Fibroblast of lung (primary cell): ENCODE results near the gene TNFAIP8L1. TPM values are rescaled to one million over a fixed set of nuclear protein-coding genes. Genes with fewer than 3 reads are reported as not detected.

Experiments
- DNase-seq, 2 donors: peaks; one replicate each; pipeline versions ENCODE4 v3.0.0 to v3.0.0-alpha.2; 2010; ENCODE audit warnings: low read depth in 2 of 2
- H2AFZ ChIP-seq: 2 replicates; pipeline ENCODE4 v1.5.1; 2012; ENCODE audit warnings: low read length, control low read depth, inconsistent platforms
- H3K27ac ChIP-seq: 2 replicates; pipeline ENCODE4 v1.5.1; 2011; ENCODE audit warnings: low read length, control low read depth; ENCODE audit not compliant: insufficient read depth
- H3K27me3 ChIP-seq: 2 replicates; pipeline ENCODE4 v1.5.1; 2011; ENCODE audit warnings: mild to moderate bottlenecking, low read length; ENCODE audit not compliant: control insufficient read depth, insufficient read depth
- H3K36me3 ChIP-seq: 2 replicates; pipeline ENCODE4 v1.5.1; 2011; ENCODE audit warnings: low read length; ENCODE audit not compliant: control insufficient read depth, insufficient read depth
- H3K4me1 ChIP-seq: 2 replicates; pipeline ENCODE4 v1.5.1; 2011; ENCODE audit warnings: low read length; ENCODE audit not compliant: control insufficient read depth, insufficient read depth; ENCODE audit errors: extremely low read depth
- H3K4me2 ChIP-seq: 2 replicates; pipeline ENCODE4 v1.5.1; 2011; ENCODE audit warnings: low read length, control low read depth; ENCODE audit not compliant: insufficient read depth; ENCODE audit errors: extremely low read depth
- H3K4me3 ChIP-seq, 4 experiments: fragments of 200-600 bp in 1 of 4; sonication (generic) in 1 of 4; replicated peaks in 1 of 4; 2 replicates each; pipeline ENCODE4 v1.5.1; 2011 to 2016; ENCODE audit warnings: low read length in 4 of 4, low read depth in 3 of 4, mild to moderate bottlenecking in 3 of 4, control low read depth in 2 of 4, inconsistent platforms in 1 of 4, mixed read lengths in 1 of 4; ENCODE audit not compliant: insufficient read depth in 1 of 4; ENCODE audit errors: control extremely low read depth in 1 of 4
- H3K79me2 ChIP-seq: 2 replicates; pipeline ENCODE4 v1.5.1; 2012; ENCODE audit warnings: mild to moderate bottlenecking, low read length, inconsistent platforms; ENCODE audit not compliant: control insufficient read depth, insufficient read depth
- H3K9ac ChIP-seq: 2 replicates; pipeline ENCODE4 v1.5.1; 2011; ENCODE audit warnings: mild to moderate bottlenecking, low read length, control low read depth; ENCODE audit not compliant: insufficient read depth
- H3K9me3 ChIP-seq: 2 replicates; pipeline ENCODE4 v1.5.1; 2012; ENCODE audit warnings: low read depth, low read length; ENCODE audit not compliant: control insufficient read depth, insufficient read depth
- H4K20me1 ChIP-seq: 2 replicates; pipeline ENCODE4 v1.5.1; 2011; ENCODE audit warnings: low read length; ENCODE audit not compliant: control insufficient read depth, insufficient read depth; ENCODE audit errors: extremely low read depth
- CTCF ChIP-seq, 2 donors: IDR thresholded peaks in 1 of 2; conservative IDR thresholded peaks in 1 of 2; 1 replicate in 1 of 2; 2 replicates in 1 of 2; pipeline ENCODE4 v1.5.1; 2011 to 2012; ENCODE audit warnings: low read length in 2 of 2, control low read depth in 1 of 2, inconsistent platforms in 1 of 2, low read depth in 1 of 2, mild to moderate bottlenecking in 1 of 2
- EZH2 ChIP-seq: IDR thresholded peaks from 2 replicates; pipeline ENCODE4 v1.5.1; 2012; ENCODE audit warnings: low read length, control low read depth, mild to moderate bottlenecking; ENCODE audit errors: missing control alignments
- polyA minus RNA-seq: library from RNA; depleted of rRNA, polyadenylated mRNA; stranded (reverse); fragments of >200 nt; gene quantifications from 2 replicates; pipeline ENCODE4 v1.2.3, GENCODE V29; 2011; ENCODE audit warnings: low replicate concordance
- polyA plus RNA-seq, 2 donors: library from polyadenylated mRNA; depleted of rRNA in 1 of 2; stranded (reverse) in 1 of 2; unstranded in 1 of 2; fragments of >200 nt; gene quantifications; 2 replicates each; pipeline ENCODE4 v1.2.1, GENCODE V29; 2011 to 2012; ENCODE audit warnings: missing spikeins in 1 of 2
- total RNA-seq: library from RNA; depleted of rRNA; stranded (reverse); fragments of >200 nt; gene quantifications from 2 replicates; pipeline ENCODE4 v1.2.1, GENCODE V29; 2014

TNFAIP8L1 gene
- total RNA-seq (1.5 and 4.0 TPM in 2 replicates), polyA plus RNA-seq (2.3 and 3.0 TPM in 2 replicates), polyA minus RNA-seq (3.5 and 4.9 TPM in 2 replicates)
- 3.2 and 4.4 TPM in 2 replicates for polyA plus RNA-seq (2012)

DNA sequence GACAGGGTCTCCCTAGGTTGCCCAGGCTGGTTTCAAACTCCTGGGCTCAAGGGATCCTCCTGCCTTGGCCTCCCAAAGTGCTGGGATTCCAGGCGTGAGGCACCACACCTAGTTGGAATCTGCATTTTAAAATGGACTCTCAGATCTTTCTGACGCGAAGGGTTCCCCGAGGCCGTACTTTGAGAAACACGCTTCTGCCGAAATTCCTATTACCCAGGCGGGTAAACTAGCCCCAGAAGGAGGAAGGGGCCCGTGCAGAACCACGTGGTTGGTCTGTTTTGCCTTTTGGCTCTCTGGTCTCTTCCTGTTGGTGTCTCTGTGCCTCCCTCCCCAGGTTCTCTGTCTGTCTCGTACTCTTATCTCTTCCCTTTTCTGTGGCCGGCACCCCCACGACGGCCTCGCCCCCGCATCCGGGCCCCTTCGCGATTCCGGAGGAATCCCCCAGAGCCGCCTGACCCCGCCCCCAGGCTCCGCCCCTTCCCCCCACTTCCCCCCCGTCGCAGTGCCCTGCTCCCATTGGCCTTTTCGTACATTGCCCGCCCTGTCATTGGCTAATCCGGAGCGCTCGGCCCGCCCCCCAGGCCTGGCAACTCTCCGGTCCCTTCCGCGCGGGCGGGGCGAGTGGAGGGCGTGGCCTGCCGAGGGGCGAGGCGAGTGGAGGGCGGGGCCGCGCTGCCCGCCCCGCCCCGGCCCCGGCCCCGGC is at the start of gene TNFAIP8L1:
Gene TNFAIP8L1 (plus strand): TSS at position 689 of the 703 bp plus-strand sequence. CDS start 12,354 bp downstream, outside the sequence.
- Histone ChIP-seq H3K4me2 (peak within 1 kb of the TSS; percentile 100), H4K20me1 (no peaks in the 10 kb centered on the region), H3K9ac (peak within 1 kb of the TSS; percentile 59), H3K36me3 (no peaks in the 10 kb centered on the region), H2AFZ (peak within 1 kb of the TSS; percentile 82), H3K27ac (peak within 1 kb of the TSS; percentile 50), H3K9me3 (no peaks in the 10 kb centered on the region), H3K4me3 (peak within 1 kb of the TSS; percentile 80 to 90 (median 82)), H3K4me1 (peaks cover 22% of the 10 kb centered on the region), H3K27me3 (no peaks in the 10 kb centered on the region), H3K79me2 (peaks cover 3% of the 10 kb centered on the region)
- DNase-seq, result peak; percentile 88 to 94
- TF ChIP-seq CTCF (conservative IDR thresholded peaks at IDR 0.05 in 1 of 2, IDR thresholded peaks at IDR 0.05 in 1 of 2; ENCODE audit: low read depth in 1 of 2, low read length in 2 of 2), result no peak
- no peak for TF ChIP-seq EZH2

- no peaks in the 10 kb centered on the region for H3K79me2 ChIP-seq
- H3K36me3 ChIP-seq, result no peaks in the 10 kb centered on the region
- H3K4me1 ChIP-seq, result no peaks in the 10 kb centered on the region
- H3K27ac ChIP-seq, result no peak overlapping the region
- H3K9ac ChIP-seq, result no peak overlapping the region
- H2AFZ ChIP-seq, result no peak overlapping the region
- H4K20me1 ChIP-seq, result no peaks in the 10 kb centered on the region
- DNase-seq, result no peak
- H3K9me3 ChIP-seq, result no peaks in the 10 kb centered on the region
- no peak overlapping the region for H3K4me2 ChIP-seq
- peaks cover 15% of the 10 kb centered on the region for H3K27me3 ChIP-seq
- H3K4me3 ChIP-seq, result no peak overlapping the region
- TF ChIP-seq EZH2 (no peak), CTCF (conservative IDR thresholded peaks at IDR 0.05 in 1 of 2, IDR thresholded peaks at IDR 0.05 in 1 of 2; ENCODE audit: low read depth in 1 of 2, low read length in 2 of 2) (peak; percentile 11 to 52)
These were observed 49.5 kb upstream of the TNFAIP8L1 start for GRCh38 chr19:4589579-4590410.

DNA sequence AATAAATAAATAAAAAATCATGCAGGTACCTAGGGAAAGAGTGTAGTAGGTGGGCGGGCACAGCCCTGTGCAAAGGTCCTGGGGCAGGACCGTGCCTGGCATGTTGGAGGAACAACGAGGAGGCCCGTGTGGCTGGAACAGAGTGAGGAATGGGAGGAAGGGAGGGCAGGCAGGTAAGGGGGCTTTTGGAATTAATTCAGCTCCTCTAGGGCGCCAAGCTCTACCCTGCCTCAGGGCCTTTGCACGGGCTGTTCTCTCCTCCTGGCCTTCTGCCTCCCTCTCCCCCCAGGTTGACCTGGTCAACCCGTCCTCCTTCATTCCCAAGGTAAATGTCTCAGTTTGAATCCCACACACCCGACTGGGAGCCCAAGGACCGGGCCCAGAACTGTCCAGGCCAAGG is 48.8 kb upstream of the TNFAIP8L1 start:
- peaks cover 8% of the 10 kb centered on the region for H3K27me3 ChIP-seq
- TF ChIP-seq EZH2 (no peak), CTCF (conservative IDR thresholded peaks at IDR 0.05 in 1 of 2, IDR thresholded peaks at IDR 0.05 in 1 of 2; ENCODE audit: low read depth in 1 of 2, low read length in 2 of 2) (no peak)
- H3K4me1 ChIP-seq, result no peaks in the 10 kb centered on the region
- no peak overlapping the region for H3K9ac ChIP-seq
- no peaks in the 10 kb centered on the region for H3K9me3 ChIP-seq
- no peak overlapping the region for H3K4me3 ChIP-seq
- H3K27ac ChIP-seq, result no peak overlapping the region
- no peaks in the 10 kb centered on the region for H3K36me3 ChIP-seq
- H3K79me2 ChIP-seq, result no peaks in the 10 kb centered on the region
- H4K20me1 ChIP-seq, result no peaks in the 10 kb centered on the region
- no peak for DNase-seq
- no peak overlapping the region for H3K4me2 ChIP-seq
- no peak overlapping the region for H2AFZ ChIP-seq
